Mesendoderm (in vitro differentiated cells): Measurements from ENCODE around the gene DIRAS2.

Experiments
- DNase-seq: peaks from one replicate; pipeline ENCODE4 v3.0.0; 2013
- H2AK5ac ChIP-seq: 2 replicates; pipeline ENCODE4 v1.6.1; 2013; ENCODE audit warnings: low read length, inconsistent platforms
- H2BK120ac ChIP-seq: 2 replicates; pipeline ENCODE4 v1.6.1; 2013; ENCODE audit warnings: low read depth, mild to moderate bottlenecking, low read length, moderate library complexity, mixed read lengths
- H2BK15ac ChIP-seq: replicated peaks from 2 replicates; pipeline ENCODE4 v1.6.1; 2013; ENCODE audit warnings: low read depth, mild to moderate bottlenecking, moderate library complexity
- H2BK5ac ChIP-seq: 2 replicates; pipeline ENCODE4 v1.6.1; 2013; ENCODE audit warnings: low read length, inconsistent platforms
- H3K18ac ChIP-seq: 2 replicates; pipeline ENCODE4 v1.6.1; 2013; ENCODE audit warnings: mild to moderate bottlenecking, low read length, mixed read lengths
- H3K23ac ChIP-seq: one replicate; pipeline ENCODE4 v1.6.1; 2013; ENCODE audit warnings: low read length
- H3K27ac ChIP-seq: 2 replicates; pipeline ENCODE4 v1.5.1; 2013; ENCODE audit warnings: low read depth, mild to moderate bottlenecking, inconsistent platforms, low read length, moderate library complexity
- H3K27me3 ChIP-seq: 2 replicates; pipeline ENCODE4 v1.6.1; 2013; ENCODE audit warnings: low read length, control low read depth, mild to moderate bottlenecking, inconsistent platforms; ENCODE audit not compliant: insufficient read depth, poor library complexity
- H3K36me3 ChIP-seq: 2 replicates; pipeline ENCODE4 v1.6.1; 2013; ENCODE audit warnings: low read length, inconsistent platforms; ENCODE audit not compliant: control insufficient read depth, insufficient read depth
- H3K4ac ChIP-seq: one replicate; pipeline ENCODE4 v1.6.1; 2013; ENCODE audit warnings: low read depth, mild to moderate bottlenecking, low read length, moderate library complexity
- H3K4me1 ChIP-seq: 2 replicates; pipeline ENCODE4 v1.6.1; 2013; ENCODE audit warnings: low read depth, low read length, inconsistent platforms; ENCODE audit not compliant: control insufficient read depth
- H3K4me2 ChIP-seq: 2 replicates; pipeline ENCODE4 v1.6.1; 2013; ENCODE audit warnings: low read length
- H3K4me3 ChIP-seq: 2 replicates; pipeline ENCODE4 v1.5.1; 2013; ENCODE audit warnings: mild to moderate bottlenecking, low read length
- H3K56ac ChIP-seq: one replicate; pipeline ENCODE4 v1.6.1; 2013; ENCODE audit warnings: low read length
- H3K79me1 ChIP-seq: 2 replicates; pipeline ENCODE4 v1.6.1; 2013; ENCODE audit warnings: low read length, inconsistent platforms
- H3K79me2 ChIP-seq: 2 replicates; pipeline ENCODE4 v1.6.1; 2013; ENCODE audit warnings: mild to moderate bottlenecking, low read length; ENCODE audit not compliant: control insufficient read depth, insufficient read depth
- H3K9ac ChIP-seq: 2 replicates; pipeline ENCODE4 v1.6.1; 2013; ENCODE audit warnings: low read length, inconsistent platforms
- H4K5ac ChIP-seq: one replicate; pipeline ENCODE4 v1.6.1; 2013; ENCODE audit warnings: low read length
- H4K8ac ChIP-seq: one replicate; pipeline ENCODE4 v1.6.1; 2013; ENCODE audit warnings: low read depth, mild to moderate bottlenecking, control low read depth, low read length, moderate library complexity
- WGBS: extraction: QIAGEN DNeasy Blood & Tissue Kit; methylation state at CpG from one replicate; pipeline ENCODE4 v1.1.7; 2013; ENCODE audit warnings: low lambda C conversion rate, missing lambda C conversion rate; ENCODE audit not compliant: insufficient coverage; ENCODE audit errors: extremely low coverage; 5-methylcytosine and 5-hydroxymethylcytosine counted together

DIRAS2 gene

DNA sequence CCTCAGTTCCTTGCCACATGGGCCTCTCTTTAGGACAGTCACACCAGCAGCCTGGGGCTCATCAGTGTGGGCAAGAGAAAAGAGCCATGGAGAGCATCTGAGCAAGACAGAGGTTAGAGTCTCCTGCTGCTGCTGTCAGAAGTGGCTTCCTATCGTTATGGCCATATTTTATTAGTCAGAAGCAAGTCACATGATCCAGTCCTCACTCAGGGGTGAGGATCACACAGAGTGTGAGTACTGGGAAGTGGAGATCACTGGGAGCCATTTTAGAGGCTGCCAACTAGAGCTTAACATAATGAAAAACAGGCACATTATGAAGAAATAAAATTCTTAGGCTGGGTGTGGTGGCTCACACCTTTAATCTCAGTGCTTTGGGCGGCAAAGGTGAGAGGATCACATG, 62.0 kb downstream of the DIRAS2 start:
- no peaks in the 10 kb centered on the region for H3K79me1 ChIP-seq
- DNase-seq, result no peak
- WGBS, result no CpG with 5 or more reads among the region's 2 CpGs
- H3K4ac ChIP-seq, result no peak overlapping the region
- H3K27me3 ChIP-seq, result no peaks in the 10 kb centered on the region
- no peak overlapping the region for H4K8ac ChIP-seq
- no peak overlapping the region for H3K4me2 ChIP-seq
- no peak overlapping the region for H2AK5ac ChIP-seq
- H3K56ac ChIP-seq, result no peak overlapping the region
- no peak overlapping the region for H3K23ac ChIP-seq
- H3K9ac ChIP-seq, result no peak overlapping the region
- H3K18ac ChIP-seq, result no peak overlapping the region
- no peaks in the 10 kb centered on the region for H3K36me3 ChIP-seq
- H3K27ac ChIP-seq, result no peak overlapping the region
- H4K5ac ChIP-seq, result no peak overlapping the region
- no peak overlapping the region for H2BK120ac ChIP-seq
- H3K4me1 ChIP-seq, result no peaks in the 10 kb centered on the region
- H2BK5ac ChIP-seq, result no peak overlapping the region
- H2BK15ac ChIP-seq, result no peak overlapping the region
- H3K4me3 ChIP-seq, result no peak overlapping the region
- no peaks in the 10 kb centered on the region for H3K79me2 ChIP-seq

DNA sequence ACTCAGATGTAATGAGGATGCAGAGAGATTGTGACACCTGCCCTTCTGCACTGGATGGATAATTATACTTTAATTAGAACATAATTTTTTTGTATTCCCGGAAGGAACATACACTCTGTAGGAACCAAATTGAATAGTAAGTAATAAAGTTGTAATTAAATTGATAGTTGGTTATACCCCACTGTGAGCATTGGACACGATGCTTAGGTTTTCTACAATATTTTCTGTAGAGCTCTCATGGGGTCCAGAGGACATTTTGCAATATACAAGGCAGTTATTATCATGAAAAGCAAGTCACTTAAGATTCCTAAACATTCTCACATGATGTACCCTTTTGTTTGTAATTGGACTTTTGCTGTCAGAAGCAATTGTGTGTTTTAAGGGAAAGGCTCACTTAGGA, 63.4 kb downstream of the DIRAS2 start:
- Histone ChIP-seq H2BK120ac (no peak overlapping the region), H4K5ac (no peak overlapping the region), H3K79me2 (no peaks in the 10 kb centered on the region), H3K56ac (no peak overlapping the region), H3K4me2 (no peak overlapping the region), H2BK15ac (no peak overlapping the region), H3K27ac (no peak overlapping the region), H3K27me3 (no peaks in the 10 kb centered on the region), H3K4me1 (no peaks in the 10 kb centered on the region), H3K79me1 (no peaks in the 10 kb centered on the region), H2BK5ac (no peak overlapping the region), H3K23ac (no peak overlapping the region), H3K36me3 (no peaks in the 10 kb centered on the region), H3K4me3 (no peak overlapping the region), H2AK5ac (no peak overlapping the region), H3K18ac (no peak overlapping the region), H3K9ac (no peak overlapping the region), H3K4ac (no peak overlapping the region), H4K8ac (no peak overlapping the region)
- DNase-seq, result no peak
- no CpG with 5 or more reads among the region's 2 CpGs for WGBS

DNA sequence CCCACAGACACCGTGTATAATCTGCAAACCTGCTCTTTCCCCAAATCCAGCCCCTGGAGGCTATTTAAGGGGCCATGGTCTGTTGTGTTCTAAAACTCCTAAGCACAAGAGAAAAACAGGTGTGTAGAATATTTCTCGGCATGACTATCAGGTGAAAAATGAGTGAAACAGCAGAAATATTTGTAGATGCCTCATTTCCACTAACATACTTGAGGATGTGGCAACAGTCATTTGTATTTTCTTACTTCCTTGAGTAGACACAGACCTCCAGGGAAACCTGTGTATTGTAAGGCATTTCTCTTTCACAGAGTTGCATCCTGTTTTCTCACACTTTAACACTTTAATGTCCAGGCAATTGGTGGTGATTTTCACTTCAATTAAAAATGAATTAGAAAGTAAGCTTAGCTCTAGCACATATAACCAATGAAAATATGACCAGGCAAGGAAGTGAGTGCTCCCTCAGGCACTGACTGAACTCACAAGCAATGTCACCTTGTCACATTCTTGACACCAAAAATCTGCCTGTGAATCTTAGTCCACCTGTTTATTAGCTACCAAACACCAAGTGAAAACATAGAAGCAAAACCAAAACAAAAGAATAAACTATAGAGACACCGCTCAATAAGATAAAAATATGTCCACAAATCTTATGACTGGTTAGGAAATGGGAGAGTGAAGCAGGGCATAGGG, 64.4 kb downstream of the DIRAS2 start:
- H2AK5ac ChIP-seq, result no peak overlapping the region

DNA sequence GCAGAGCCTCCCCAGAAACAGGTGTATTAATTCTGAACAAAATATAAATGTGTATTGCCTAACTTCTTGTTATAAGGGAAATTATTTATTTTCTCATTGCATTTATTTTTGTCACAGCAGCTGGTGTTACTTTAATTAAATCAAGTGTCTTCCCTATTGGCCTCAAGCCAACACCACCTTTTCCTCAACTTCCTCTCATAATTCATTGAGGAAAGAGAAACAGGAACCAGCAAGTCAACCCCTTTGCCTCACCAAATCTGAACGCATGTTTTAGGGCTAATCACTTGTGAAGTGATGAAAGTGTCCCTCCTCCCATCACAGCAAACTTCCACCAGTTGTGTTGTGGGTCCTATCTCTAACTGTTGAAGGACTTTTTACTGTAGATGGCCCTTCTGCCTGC, 73.1 kb downstream of the DIRAS2 start:
- H2BK5ac ChIP-seq, result no peak overlapping the region
- WGBS, result no CpG with 5 or more reads among the region's 1 CpG
- no peak overlapping the region for H3K4me2 ChIP-seq
- no peak overlapping the region for H3K9ac ChIP-seq
- no peak overlapping the region for H2AK5ac ChIP-seq
- H3K79me1 ChIP-seq, result no peaks in the 10 kb centered on the region
- H2BK15ac ChIP-seq, result no peak overlapping the region
- H4K5ac ChIP-seq, result no peak overlapping the region
- no peak for DNase-seq
- no peaks in the 10 kb centered on the region for H3K36me3 ChIP-seq
- H3K23ac ChIP-seq, result no peak overlapping the region
- no peak overlapping the region for H3K4ac ChIP-seq
- H3K27me3 ChIP-seq, result no peaks in the 10 kb centered on the region
- no peak overlapping the region for H3K27ac ChIP-seq
- no peak overlapping the region for H3K18ac ChIP-seq
- no peak overlapping the region for H3K56ac ChIP-seq
- no peak overlapping the region for H2BK120ac ChIP-seq
- H3K4me3 ChIP-seq, result no peak overlapping the region
- no peaks in the 10 kb centered on the region for H3K79me2 ChIP-seq
- no peaks in the 10 kb centered on the region for H3K4me1 ChIP-seq
- H4K8ac ChIP-seq, result no peak overlapping the region

More for the DNA sequence above, 64.4 kb downstream of the DIRAS2 start:
- no peaks in the 10 kb centered on the region for H3K79me2 ChIP-seq
- no peak overlapping the region for H3K18ac ChIP-seq
- no peak overlapping the region for H2BK5ac ChIP-seq
- no peak overlapping the region for H4K8ac ChIP-seq
- no peak overlapping the region for H3K9ac ChIP-seq
- no peaks in the 10 kb centered on the region for H3K4me1 ChIP-seq
- no peak overlapping the region for H3K4ac ChIP-seq
- H3K4me3 ChIP-seq, result no peak overlapping the region
- no peak overlapping the region for H2BK15ac ChIP-seq
- no peak for DNase-seq
- H3K56ac ChIP-seq, result no peak overlapping the region
- no peak overlapping the region for H4K5ac ChIP-seq
- H3K79me1 ChIP-seq, result no peaks in the 10 kb centered on the region
- whole genome bisulfite sequencing, result no CpG with 5 or more reads among the region's 3 CpGs
- no peak overlapping the region for H3K27ac ChIP-seq
- no peak overlapping the region for H3K23ac ChIP-seq
- no peak overlapping the region for H2BK120ac ChIP-seq
- H3K36me3 ChIP-seq, result no peaks in the 10 kb centered on the region
- H3K4me2 ChIP-seq, result no peak overlapping the region
- no peaks in the 10 kb centered on the region for H3K27me3 ChIP-seq

DNA sequence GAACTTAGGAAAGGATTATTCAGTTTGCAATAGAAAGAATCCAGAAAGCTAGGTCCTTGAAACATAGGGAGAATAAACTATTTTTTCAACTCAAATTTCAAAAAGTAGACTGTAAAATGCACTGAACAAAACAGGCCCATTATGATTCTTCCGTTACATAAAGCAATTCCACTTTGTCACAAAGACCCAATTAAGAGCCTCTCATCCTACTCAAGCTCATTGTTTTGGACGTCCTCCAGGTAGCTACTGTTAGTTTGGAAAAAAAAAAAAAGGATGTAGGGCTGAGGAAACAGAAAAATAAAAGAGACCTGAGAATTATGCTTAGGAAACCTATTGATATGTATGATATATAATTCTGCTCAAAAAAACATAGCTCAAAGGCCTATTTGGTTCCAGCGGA, 74.0 kb downstream of the DIRAS2 start:
- no peaks in the 10 kb centered on the region for H3K79me1 ChIP-seq
- no peak overlapping the region for H3K56ac ChIP-seq
- H3K4ac ChIP-seq, result no peak overlapping the region
- no peak overlapping the region for H2BK5ac ChIP-seq
- no peak overlapping the region for H3K27ac ChIP-seq
- H3K23ac ChIP-seq, result no peak overlapping the region
- no peak overlapping the region for H2AK5ac ChIP-seq
- H3K27me3 ChIP-seq, result no peaks in the 10 kb centered on the region
- no peak for DNase-seq
- no peak overlapping the region for H2BK120ac ChIP-seq
- no peak overlapping the region for H4K8ac ChIP-seq
- no peak overlapping the region for H4K5ac ChIP-seq
- H2BK15ac ChIP-seq, result no peak overlapping the region
- H3K18ac ChIP-seq, result no peak overlapping the region
- no peak overlapping the region for H3K4me2 ChIP-seq
- WGBS, result no CpG with 5 or more reads among the region's 3 CpGs
- H3K4me1 ChIP-seq, result no peaks in the 10 kb centered on the region
- no peaks in the 10 kb centered on the region for H3K79me2 ChIP-seq
- H3K4me3 ChIP-seq, result no peak overlapping the region
- no peaks in the 10 kb centered on the region for H3K36me3 ChIP-seq
- H3K9ac ChIP-seq, result no peak overlapping the region

DNA sequence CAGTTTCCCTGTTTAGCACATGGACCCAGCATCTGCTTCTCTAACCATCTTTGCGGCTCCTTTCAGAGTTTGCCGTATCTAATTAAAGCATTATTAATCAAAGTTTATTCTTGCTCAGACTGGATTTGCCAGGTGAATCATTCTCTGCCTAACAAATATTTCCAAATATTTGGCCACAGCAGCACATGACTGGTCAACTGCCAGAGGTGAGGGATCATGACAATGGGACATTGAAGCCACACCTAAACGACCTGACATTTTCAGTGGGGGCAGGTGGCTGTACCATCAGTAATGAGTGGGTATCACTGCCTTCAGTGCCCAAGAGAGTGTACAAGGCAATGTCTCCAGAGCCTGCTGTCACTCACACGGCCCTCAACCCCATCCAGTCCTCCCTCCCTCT, 80.4 kb downstream of the DIRAS2 start:
- no peak overlapping the region for H3K56ac ChIP-seq
- no peak overlapping the region for H2BK120ac ChIP-seq
- no CpG with 5 or more reads among the region's 4 CpGs for WGBS
- no peak overlapping the region for H3K18ac ChIP-seq
- no peak overlapping the region for H2BK5ac ChIP-seq
- DNase-seq, result no peak
- H4K8ac ChIP-seq, result no peak overlapping the region
- H3K9ac ChIP-seq, result no peak overlapping the region
- H3K27me3 ChIP-seq, result no peaks in the 10 kb centered on the region
- no peaks in the 10 kb centered on the region for H3K36me3 ChIP-seq
- H3K23ac ChIP-seq, result no peak overlapping the region
- no peak overlapping the region for H3K4me2 ChIP-seq
- no peaks in the 10 kb centered on the region for H3K79me2 ChIP-seq
- no peak overlapping the region for H4K5ac ChIP-seq
- no peak overlapping the region for H2BK15ac ChIP-seq
- no peak overlapping the region for H3K27ac ChIP-seq
- no peaks in the 10 kb centered on the region for H3K4me1 ChIP-seq
- H3K4ac ChIP-seq, result no peak overlapping the region
- no peaks in the 10 kb centered on the region for H3K79me1 ChIP-seq
- H2AK5ac ChIP-seq, result no peak overlapping the region
- no peak overlapping the region for H3K4me3 ChIP-seq
